ENCODE measurements around the gene PSEN2. TPM values are rescaled to one million over a fixed set of nuclear protein-coding genes. Genes with fewer than 3 reads are reported as not detected.

Gene PSEN2
- total and polyA plus RNA-seq, 2 of the 8 experiments (the other 6 are each of a cell fraction or from before 2014, with no cell fraction given), result 22.9 to 29.0 TPM

DNA sequence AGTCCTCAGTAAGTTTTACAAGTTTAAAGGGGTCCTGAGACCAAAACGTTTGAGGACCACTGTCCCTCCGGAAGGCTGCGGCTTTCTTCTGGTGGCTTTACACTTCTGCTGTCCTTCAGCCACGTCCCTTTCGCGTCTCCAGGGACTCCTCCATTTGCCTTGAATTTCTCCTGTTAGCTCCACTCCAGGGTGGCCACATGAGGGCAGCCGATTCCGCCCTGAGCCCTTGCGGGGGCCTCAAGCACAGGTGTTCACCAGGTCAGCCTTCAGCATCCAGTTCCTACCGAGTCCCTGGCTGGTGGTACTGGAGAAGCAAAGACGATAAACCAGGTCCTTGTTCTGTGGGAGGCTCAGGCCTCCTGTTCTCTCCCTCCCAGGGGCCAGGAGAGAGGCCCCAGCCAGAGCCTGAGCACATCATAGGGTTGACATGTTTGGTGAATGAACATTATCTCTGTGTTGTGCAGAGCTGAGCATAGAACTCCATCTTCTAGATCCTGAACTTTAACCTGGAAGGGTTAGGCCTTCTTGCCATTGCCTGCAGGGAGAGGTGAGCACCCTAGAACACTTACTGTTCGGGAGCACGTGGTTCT is 42.3 kb downstream of the PSEN2 start:
- FAIRE-seq (peak; percentile 66), DNase-seq (ENCODE audit: low read depth in 1 of 2, low spot score in 2 of 2) (peak; percentile 57 to 76)
- Histone ChIP-seq H4K20me1 (replicated peaks in 1 of 2; ENCODE audit: control insufficient read depth in 1 of 2, insufficient read depth in 2 of 2, low read length in 2 of 2) (peaks cover 0 to 2% of the 10 kb centered on the region in 2 experiments), H4K8ac (ENCODE audit: extremely low read depth, insufficient read depth, low read length) (no peak overlapping the region), H3K4me3 (ENCODE audit: extremely low read depth in 1 of 4, insufficient read depth in 2 of 4, low read depth in 3 of 4, low read length in 4 of 4) (no peak overlapping the region), H3K4ac (replicated peaks; ENCODE audit: insufficient read length, low read depth, low read length) (no peak overlapping the region), H3K27me3 (replicated peaks in 1 of 4; ENCODE audit: control insufficient read depth in 3 of 4, extremely low read depth in 1 of 4, insufficient read depth in 3 of 4, low read length in 3 of 4) (no peaks in the 10 kb centered on the region), H3K23me2 (ENCODE audit: low read depth, low read length) (no peaks in the 10 kb centered on the region), H2BK120ac (replicated peaks; ENCODE audit: low read depth, low read length) (no peak overlapping the region), H2AFZ (ENCODE audit: low read length) (no peak overlapping the region), H3K4me1 (replicated peaks in 1 of 4; ENCODE audit: control insufficient read depth in 3 of 4, insufficient read depth in 4 of 4, low read length in 3 of 4) (no peaks in the 10 kb centered on the region), H2BK5ac (ENCODE audit: low read depth, low read length) (no peak overlapping the region), H2BK12ac (ENCODE audit: low read depth, low read length) (no peak overlapping the region), H3K14ac (ENCODE audit: insufficient read length) (no peak overlapping the region), H3K79me1 (ENCODE audit: low read depth, low read length) (no peaks in the 10 kb centered on the region), H3K23ac (ENCODE audit: insufficient read length) (no peak overlapping the region), H3K9ac (replicated peaks in 1 of 4; ENCODE audit: extremely low read depth in 1 of 4, low read depth in 3 of 4, low read length in 3 of 4) (no peak overlapping the region), H3K56ac (replicated peaks; ENCODE audit: insufficient read length, low read depth, low read length) (no peak overlapping the region), H3K18ac (ENCODE audit: extremely low read depth, low read length) (no peak overlapping the region; the same call in 1 of the 2 replicates), H3K27ac (ENCODE audit: low read depth, low read length) (no peak overlapping the region), H4K91ac (replicated peaks; ENCODE audit: insufficient read length, low read length) (no peak overlapping the region), H3K36me3 (ENCODE audit: control insufficient read depth in 2 of 4, insufficient read depth in 4 of 4, low read length in 3 of 4) (no peaks in the 10 kb centered on the region), H2BK15ac (ENCODE audit: low read length) (no peak overlapping the region; the same call in 1 of the 2 replicates), H3K79me2 (ENCODE audit: control insufficient read depth in 1 of 2, insufficient read depth in 2 of 2, low read length in 2 of 2) (no peaks in the 10 kb centered on the region), H2AK5ac (ENCODE audit: low read depth, low read length) (no peak overlapping the region), H3K9me3 (ENCODE audit: insufficient read depth in 2 of 2, low read depth in 1 of 2, low read length in 1 of 2) (no peaks in the 10 kb centered on the region), H3K4me2 (ENCODE audit: insufficient read depth in 1 of 2, low read depth in 2 of 2, low read length in 2 of 2) (no peak overlapping the region), H4K5ac (ENCODE audit: insufficient read length, low read depth, low read length) (no peak overlapping the region), H2BK20ac (ENCODE audit: low read length) (no peak overlapping the region)
- WGBS, 2 experiments (ENCODE audit: extremely low coverage in 1 of 2, insufficient coverage in 1 of 2, insufficient read length in 1 of 2, insufficient replicate concordance in 2 of 2, low coverage in 1 of 2, low lambda C conversion rate in 2 of 2, missing lambda C conversion rate in 1 of 2), result 54% methylated on average over 13 of the region's 13 CpGs; no CpG with 5 or more reads in 1 of the 2 experiments
- ChIA-PET POLR2A (ENCODE audit: partially characterized antibody) (interaction anchor here (1.2 to 1.9 kb wide), 4 partner anchors 28 to 541 kb away, joined by 3 to 4 read pairs (median 3); partner anchors contain the start of gene COQ8A), CTCF (ENCODE audit: partially characterized antibody) (interaction anchor here (0.7 to 2.5 kb wide), 27 partner anchors 8 to 537 kb away, joined by 3 to 10 read pairs (median 4); no protein-coding TSS in a partner anchor)
- TF ChIP-seq YY1 (IDR thresholded peaks at IDR 0.05; ENCODE audit: low read depth, low read length), result peak; percentile 50; the same call in 1 of the 2 replicates
- TF ChIP-seq RXRA (IDR thresholded peaks at IDR 0.05; ENCODE audit: insufficient read depth, low read depth, low read length), result no peak
- no peak for TF ChIP-seq POLR2A (IDR thresholded peaks at IDR 0.05; ENCODE audit: control extremely low read depth in 1 of 2, low read depth in 2 of 2, low read length in 2 of 2)
- TF ChIP-seq CHD1 (IDR thresholded peaks at IDR 0.05; ENCODE audit: low read depth, low read length), result no peak
- TF ChIP-seq, protein P1, sequence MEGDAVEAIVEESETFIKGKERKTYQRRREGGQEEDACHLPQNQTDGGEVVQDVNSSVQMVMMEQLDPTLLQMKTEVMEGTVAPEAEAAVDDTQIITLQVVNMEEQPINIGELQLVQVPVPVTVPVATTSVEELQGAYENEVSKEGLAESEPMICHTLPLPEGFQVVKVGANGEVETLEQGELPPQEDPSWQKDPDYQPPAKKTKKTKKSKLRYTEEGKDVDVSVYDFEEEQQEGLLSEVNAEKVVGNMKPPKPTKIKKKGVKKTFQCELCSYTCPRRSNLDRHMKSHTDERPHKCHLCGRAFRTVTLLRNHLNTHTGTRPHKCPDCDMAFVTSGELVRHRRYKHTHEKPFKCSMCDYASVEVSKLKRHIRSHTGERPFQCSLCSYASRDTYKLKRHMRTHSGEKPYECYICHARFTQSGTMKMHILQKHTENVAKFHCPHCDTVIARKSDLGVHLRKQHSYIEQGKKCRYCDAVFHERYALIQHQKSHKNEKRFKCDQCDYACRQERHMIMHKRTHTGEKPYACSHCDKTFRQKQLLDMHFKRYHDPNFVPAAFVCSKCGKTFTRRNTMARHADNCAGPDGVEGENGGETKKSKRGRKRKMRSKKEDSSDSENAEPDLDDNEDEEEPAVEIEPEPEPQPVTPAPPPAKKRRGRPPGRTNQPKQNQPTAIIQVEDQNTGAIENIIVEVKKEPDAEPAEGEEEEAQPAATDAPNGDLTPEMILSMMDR (IDR thresholded peaks at IDR 0.05; ENCODE audit: control extremely low read depth in 1 of 3, insufficient read depth in 1 of 3, low read depth in 1 of 3, low read length in 3 of 3), result peak; percentile 80 to 88 (median 82)
- peak; percentile 93; the same call in 1 of the 2 replicates for TF ChIP-seq TCF12 (IDR thresholded peaks at IDR 0.05; ENCODE audit: low read depth, low read length)
- no peak for TF ChIP-seq TAF7 (optimal IDR thresholded peaks at IDR 0.05; ENCODE audit: borderline replicate concordance, low read depth, low read length)
- peak; percentile 20; the same call in 1 of the 2 replicates for TF ChIP-seq MAX (IDR thresholded peaks at IDR 0.05)
- TF ChIP-seq RAD21 (IDR thresholded peaks at IDR 0.05 in 1 of 2, conservative IDR thresholded peaks at IDR 0.05 in 1 of 2; ENCODE audit: low read depth in 2 of 2, low read length in 2 of 2), result peak; percentile 96 to 97
- TF ChIP-seq KDM5A (IDR thresholded peaks at IDR 0.05; ENCODE audit: low read length), result no peak
